DMS 273 (cell line): ENCODE data around the gene TMEM39A.
A peak's percentile ranks its signal among the peaks of the same experiment; 100 is the strongest.

Experiments used
- DNase-seq: peaks from one replicate; lab custom pipeline; 2025; ENCODE audit not compliant: unreplicated experiment; lab: John Stamatoyannopoulos, UW

The TMEM39A gene

GRCh38 chr3:119401503-119402440, 61.6 kb downstream of the TMEM39A start:
- DNase-seq, result no peak

GRCh38 chr3:119401069-119401468, 62.3 kb downstream of the TMEM39A start:
- DNase-seq, result no peak

GRCh38 chr3:119400466-119400865, 62.9 kb downstream of the TMEM39A start:
- DNase-seq, result no peak

- no peak for DNase-seq
Observed at GRCh38 chr3:119396870-119397269, 66.5 kb downstream of the TMEM39A start.

GRCh38 chr3:119395923-119396358, 67.5 kb downstream of the TMEM39A start:
- DNase-seq, result no peak

- no peak for DNase-seq
Observed at GRCh38 chr3:119388577-119388976, 74.8 kb downstream of the TMEM39A start.

GRCh38 chr3:119382134-119382533, 81.3 kb downstream of the TMEM39A start:
- DNase-seq, result no peak

- DNase-seq, result peak; percentile 73
Observed at GRCh38 chr3:119380697-119381096, 82.7 kb downstream of the TMEM39A start.
